GM18861 (cell line): ENCODE data around the gene TUFT1.

ENCODE experiments used
- ATAC-seq: cut with Tn5 transposase; IDR thresholded peaks from one replicate; pipeline ENCODE4 v1.9.1; 2021; ENCODE audit not compliant: unreplicated experiment

The TUFT1 gene, protein sequence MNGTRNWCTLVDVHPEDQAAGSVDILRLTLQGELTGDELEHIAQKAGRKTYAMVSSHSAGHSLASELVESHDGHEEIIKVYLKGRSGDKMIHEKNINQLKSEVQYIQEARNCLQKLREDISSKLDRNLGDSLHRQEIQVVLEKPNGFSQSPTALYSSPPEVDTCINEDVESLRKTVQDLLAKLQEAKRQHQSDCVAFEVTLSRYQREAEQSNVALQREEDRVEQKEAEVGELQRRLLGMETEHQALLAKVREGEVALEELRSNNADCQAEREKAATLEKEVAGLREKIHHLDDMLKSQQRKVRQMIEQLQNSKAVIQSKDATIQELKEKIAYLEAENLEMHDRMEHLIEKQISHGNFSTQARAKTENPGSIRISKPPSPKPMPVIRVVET

DNA sequence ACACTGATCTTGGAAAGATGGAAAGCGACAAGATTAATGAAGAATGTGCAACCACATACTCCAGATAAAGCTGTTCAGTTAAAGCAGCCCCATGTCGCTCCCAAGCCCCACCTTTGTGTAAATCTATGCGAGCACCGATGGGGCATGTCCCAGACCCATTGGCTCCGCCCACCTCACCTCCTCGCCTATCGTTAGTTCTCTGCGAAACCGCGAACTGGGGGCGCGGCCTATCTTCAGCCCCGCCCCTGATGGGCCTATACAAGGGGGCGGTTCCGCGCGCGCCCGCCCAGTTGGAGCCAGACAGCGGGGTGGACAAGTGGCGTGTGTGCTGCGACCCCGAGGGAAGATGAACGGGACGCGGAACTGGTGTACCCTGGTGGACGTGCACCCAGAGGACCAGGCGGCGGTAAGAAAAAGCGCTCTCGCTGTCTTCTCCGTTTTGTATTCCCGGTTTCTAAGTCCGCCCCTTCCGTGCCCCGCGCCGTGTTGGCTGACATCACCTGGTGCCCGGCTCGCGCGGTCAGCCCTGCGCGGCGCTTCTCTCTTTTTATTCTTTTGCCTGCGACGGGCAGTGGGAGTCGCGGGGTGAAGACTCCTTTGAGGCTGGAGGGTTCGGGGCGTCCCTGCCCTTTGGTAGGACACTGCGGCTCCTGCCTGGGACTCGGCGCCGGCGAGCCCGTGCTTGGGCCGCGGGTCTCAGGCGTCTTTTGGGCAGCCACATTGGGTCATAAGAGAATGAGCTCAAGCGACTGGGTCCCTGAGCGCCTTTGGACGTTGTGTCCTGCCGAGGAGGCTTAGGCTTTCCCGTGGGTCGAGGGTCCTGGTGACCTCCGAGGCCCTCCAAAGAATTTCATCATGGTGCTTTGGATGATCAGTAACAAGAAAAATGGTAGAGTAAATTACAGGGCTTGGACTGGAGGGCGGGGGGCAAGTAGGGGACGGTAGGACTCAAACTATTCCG lies at the start of gene TUFT1:
TUFT1 (plus strand) TSS at position 289 of the 961 bp plus-strand sequence; CDS start at position 347, 58 bp downstream.
- ATAC-seq: peak; percentile 84

DNA sequence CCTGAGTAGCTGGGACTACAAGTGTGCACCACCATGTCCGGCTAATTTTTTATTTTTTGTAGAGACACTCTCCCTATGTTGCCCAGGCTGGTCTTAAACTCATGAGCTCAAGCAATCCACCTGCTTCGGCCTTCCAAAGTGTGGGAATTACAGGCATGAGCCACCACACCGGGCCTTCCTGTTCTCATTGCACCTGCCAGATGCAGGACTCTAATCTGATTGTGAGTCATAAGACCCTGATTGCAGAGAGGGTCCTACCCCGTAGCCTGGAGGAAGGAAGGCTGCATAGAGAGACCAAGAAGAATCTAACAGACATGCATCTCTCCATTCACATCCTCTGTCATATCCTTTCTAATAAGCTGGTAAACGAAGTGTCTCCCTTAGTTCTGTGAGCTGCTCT lies 48.5 kb upstream of the TUFT1 start:
- no peak for ATAC-seq

DNA sequence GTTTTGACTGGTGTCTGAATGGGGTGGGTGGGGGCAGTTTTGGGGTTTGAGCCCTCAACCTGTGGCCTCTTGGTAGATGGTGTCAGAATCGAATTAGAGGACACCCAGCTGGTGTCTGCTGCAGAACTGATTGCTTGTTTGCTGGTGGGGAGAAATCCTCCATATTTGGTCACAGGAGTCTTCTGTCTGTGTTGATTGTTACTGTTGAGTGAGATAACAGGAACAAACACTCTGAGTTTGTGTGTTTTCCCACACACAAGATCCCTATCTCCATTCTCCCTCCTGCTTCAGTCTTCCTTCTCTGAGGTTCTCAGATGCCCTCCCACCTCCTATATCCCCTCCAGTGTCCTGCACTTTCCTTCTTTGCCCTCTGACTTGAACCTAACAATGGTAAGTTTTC lies 48.0 kb upstream of the TUFT1 start:
- no peak for ATAC-seq

DNA sequence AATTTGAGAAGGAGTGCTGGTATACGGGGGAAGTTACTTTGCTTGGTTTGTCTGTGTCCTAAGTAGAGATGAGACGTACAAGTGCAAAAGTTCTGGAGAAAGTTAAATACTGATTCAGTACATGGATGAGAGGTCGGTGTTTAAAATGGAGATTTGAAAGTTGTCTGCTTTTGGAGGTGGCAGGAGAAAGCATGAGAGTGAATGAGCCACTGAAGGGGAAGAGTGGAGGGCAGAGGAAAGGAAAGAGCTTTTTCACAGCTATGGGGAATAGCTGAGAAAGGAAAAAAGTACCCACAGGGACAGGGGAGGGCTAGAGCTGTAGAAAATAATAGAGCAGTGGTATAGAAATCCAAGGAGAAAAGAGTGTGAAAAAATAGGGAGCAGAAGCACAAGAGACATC lies 47.1 kb upstream of the TUFT1 start:
- ATAC-seq: no peak

DNA sequence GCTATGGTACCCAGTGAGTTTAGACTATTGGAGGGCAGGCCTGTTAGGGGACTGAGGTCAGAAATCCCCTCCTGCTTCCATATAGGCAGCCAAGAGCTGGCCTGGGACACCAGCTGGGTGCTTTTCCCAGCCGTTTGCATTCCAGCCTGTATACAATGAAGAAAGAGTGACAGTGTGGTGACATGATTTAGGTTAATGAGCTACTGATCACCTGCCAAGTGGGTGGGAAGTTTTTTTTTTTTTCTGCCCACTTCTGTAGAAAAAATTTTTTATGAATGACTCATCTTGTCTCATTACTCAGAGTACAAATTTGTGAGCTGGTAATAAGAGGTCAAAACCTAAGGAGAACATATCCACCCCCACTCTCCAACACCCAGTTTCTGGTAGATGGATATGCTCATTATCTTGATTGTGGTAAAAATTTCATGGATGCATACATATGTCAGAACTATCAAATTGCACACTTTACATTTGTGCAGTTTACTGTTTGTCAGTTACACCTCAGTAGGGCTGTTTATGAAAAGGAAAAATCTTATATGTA lies 45.3 kb upstream of the TUFT1 start:
- peak; percentile 56 for ATAC-seq

DNA sequence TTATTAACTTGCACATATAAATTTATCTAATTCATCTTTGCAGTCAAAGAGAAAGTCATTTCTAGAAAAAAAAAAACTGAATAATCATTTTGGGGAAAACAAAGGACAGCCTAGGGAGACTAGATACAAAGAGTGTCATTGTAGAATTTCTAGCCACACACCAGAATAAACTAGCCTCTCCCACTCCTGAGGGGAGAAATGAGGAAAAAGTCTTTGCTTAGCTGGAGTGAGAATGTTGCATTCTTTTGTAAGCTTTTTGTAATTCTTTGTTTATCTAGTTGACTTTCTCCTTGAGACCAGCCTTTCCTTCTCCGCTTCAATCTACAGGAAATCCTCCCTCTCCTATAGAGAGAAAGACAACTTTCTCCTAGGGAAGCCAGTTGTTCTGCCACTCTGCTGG lies 44.8 kb upstream of the TUFT1 start:
- no peak for ATAC-seq

DNA sequence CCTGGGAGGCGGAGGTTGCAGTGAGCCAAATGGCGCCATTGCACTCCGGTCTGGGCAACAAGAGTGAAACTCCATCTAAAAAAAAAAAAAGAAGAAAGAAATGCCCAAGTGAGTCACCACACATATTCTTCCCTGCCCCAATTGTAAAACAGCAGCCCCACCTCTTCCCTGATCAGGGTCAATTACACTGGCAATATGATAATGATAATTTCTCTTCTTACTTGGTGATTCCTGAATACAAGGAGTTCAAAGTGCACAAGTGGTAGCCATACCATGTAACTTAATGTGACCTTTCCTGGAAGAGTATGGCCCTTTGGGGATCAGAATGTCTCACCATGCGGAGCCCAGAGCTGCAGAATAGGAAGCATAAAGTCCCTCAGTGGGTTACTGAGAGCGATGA lies 40.7 kb upstream of the TUFT1 start:
- no peak for ATAC-seq

DNA sequence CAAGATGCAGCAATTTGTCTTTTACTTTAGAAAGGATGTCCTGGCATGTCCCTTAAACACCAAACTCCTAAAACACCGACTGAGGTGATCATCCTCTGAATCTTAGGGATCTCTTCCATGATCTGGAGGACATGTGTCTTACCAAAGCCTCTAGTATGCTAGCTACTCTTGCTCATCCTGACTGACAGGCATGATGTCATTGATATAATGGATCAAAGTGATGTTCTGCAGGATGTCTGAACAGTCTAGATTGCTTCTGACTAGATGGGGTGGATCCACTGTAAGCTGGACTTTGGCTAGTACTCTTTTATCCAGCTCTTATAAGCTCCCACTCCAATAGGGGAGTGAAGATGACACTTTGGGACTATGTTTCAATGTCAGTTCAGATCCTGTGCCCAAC lies 40.2 kb upstream of the TUFT1 start:
- no peak for ATAC-seq

DNA sequence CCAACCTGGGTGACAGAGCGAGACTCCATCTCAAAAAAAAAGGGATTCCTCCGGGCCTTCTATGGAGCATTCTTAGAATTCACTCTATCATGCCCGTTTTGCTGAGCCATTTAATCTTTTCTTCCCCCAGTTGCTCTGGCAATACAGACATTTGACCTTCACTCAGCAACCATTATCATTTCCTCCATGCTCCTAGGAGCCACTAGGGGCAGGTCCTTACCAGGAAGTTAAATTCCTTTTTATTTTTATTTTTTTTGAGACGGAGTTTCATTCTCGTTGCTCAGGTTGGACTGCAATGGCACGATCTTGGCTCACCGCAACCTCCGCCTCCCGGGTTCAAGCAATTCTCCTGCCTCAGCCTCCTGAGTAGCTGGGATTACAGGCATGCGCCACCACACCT lies 38.6 kb upstream of the TUFT1 start:
- no peak for ATAC-seq

DNA sequence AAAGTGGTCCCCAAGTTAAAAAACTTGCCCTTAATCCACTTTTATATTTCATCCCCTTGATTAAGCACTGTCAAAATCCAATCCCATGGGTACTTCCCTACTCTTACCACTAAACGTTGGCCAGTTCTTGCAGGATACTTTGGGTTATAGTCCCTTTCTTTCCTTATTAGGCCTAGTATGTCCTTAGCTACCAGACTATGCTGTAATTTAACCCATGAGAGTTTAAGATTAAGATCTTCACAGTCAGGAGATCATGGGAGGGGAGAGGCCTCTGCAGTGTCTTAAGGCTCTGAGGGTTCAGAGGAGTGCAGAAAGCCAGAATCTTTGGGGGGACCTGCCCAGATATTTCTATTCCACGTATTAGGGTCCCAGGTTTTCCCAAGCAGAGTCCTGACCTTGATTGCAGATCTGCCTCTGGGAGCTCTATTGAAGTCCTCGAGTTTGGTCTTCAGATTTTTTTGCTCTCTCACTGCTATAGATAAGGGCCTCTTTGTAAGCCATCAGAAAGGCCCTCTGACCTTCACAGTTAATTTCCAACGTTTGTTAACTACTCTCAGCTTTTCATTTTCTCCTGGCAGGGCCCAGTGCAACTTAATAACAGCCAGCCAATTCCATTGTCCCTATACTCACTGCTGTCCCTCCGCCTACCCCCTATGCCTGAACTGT lies 37.9 kb upstream of the TUFT1 start:
- no peak for ATAC-seq

DNA sequence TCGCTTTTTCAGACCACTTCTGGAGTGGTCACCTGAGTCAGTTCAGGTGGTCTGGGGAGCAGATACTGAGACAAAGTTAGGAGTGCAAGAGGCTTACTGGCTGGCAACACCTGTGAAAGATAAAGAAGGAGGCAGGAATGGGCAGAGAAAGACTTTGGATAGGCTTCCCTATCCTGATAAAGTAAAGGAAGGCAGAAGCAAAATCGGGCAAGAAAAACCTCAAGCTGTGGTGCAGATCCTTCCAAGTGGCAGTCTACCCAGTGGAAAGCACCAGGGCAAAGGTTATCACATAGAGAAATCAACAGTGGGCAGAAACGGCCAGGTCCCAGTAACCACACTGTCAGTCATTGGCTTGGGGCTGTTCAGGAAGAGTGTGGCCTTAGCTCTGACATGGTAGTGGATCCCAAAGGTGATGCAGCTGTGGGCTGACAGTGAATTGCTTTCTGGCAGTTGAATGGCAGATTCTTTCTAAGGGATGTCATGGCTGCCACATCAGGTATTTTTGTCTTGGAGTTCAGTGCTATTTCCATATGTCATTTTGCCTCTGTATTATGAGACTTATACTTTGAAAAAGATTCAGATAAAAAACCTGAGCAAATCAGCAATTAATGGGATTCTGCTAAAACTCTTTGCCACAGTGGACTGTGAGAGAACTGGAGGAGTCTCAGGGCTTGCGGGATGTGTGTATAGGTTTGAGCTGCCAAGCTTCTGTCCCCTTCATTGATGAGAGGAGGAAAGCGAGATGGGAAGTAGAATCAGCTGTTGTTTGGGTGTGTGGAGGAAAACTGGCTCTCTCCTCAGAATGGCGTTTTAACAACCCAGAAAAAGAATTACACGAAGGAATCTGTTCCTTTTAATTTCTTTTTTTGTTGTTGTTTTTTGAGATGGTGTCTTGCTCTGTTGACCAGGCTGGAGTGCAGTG lies 37.0 kb upstream of the TUFT1 start:
- no peak for ATAC-seq

DNA sequence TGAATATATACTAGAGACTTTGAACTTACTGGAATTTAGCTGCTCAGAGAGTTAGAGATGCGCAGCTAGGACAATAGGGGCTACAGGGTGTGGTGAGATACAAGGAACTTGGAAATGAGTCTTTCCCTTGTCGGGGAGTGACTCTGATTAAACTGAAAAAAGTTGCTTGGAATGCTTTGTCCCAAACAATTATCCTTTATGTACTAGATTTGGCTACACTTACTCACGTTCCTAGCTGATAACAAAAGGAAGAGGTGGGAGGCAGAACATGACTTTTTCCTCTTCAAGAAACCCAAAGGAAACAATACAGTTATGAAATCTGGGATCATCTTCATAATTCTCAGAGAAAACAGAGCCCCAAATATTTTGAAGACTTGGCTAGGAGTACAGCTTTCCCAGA lies 35.9 kb upstream of the TUFT1 start:
- ATAC-seq: no peak

DNA sequence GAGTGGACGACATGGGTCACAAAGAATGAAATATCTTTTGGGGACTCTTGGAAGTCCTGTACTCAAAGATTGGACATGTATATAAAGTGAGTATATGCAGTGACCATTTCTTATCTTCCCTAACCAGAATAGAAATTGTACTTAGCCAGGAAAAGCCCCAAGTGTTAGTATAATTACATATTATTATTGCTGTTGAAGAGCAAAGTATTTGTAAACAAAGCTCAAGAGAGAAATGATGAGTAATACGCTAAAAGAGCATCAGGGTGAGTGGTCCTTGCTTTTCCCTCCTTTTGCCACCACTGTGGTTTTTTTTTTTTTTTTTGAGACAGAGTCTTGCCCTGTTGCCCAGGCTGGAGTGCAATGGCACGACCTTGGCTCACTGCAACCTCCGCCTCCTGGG lies 35.4 kb upstream of the TUFT1 start:
- no peak for ATAC-seq

DNA sequence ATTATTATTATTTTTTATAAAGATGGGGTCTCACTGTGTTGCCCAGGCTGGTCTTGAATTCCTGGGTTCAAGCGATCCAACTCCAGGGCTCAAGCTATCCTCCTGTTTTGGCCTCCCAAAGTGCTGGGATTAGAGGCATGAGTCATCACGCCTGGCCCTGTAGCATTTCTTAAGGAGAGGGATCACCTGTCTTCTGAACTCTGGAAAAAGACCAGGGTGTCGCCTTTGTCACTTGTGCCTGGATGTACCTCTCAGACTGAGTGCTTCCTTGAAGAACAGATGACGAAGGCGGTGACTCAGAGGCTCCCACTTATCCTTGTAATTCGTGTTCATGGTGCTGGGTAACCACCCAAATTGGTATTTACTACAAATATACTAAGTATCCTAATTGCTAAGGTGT lies 31.3 kb upstream of the TUFT1 start:
- no peak for ATAC-seq

DNA sequence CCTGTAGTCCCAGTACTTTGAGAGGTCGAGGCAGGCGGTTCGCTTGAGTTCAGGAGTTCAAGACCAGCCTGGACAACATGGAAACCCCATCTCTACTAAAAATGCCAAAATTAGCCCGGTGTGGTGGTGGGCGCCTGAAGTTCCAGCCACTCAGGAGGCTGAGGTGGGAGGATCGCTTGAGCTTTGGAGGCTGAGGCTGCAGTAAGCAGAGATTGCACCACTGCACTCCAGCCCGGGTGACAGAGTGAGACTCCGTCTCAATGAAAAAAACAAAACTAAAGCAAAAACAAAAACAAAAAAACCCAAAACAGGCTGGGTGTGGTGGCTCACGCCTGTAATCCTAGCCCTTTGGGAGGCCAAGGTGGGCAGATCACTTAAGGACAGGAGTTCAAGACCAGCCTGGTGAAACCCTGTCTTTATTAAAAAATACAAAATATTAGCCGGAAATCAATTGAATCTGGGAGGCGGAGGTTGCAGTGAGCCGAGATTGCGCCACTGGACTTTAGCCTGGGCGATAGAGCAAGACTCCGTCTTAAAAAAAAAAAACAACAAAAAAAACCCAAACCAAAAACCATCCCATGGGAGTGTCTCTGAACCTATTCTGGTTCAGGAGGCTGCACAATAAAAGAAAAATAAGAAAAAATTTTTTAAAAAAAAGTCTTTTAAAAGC lies 30.6 kb upstream of the TUFT1 start:
- no peak for ATAC-seq

DNA sequence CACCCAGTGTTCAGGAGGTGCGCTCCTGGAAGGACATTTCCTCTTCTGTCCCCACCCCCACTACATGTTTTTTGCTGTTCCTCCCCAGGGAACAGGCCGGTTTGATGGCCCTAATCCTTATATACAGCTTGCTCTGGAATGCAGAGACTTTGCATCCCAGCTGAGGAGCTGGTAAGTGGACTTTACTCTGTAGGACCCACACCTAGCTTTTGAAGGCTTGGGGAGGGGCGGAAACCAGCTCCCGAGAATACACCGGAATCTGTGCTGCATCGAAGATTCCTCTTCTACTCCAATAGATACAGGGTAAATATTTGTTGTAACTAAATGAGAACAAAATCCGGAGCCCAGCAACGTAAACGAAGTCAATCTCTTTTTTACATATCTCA lies 30.1 kb upstream of the TUFT1 start:
- no peak for ATAC-seq

DNA sequence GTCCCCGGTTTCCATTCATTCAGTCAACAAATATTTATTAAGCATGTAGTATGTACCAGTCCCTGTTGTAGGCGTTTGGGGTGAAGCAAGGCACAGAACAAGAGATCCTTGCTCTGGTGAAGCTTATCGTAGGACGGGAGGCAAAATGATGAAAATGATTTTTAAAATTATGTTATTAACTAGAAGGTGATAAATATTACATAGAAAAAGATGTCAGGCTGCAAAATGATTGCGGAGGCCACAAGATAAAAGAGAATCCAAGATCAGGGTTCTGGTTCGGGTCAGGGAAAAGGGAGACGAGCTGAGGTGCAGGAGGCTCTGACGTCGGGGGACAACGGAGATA lies 29.5 kb upstream of the TUFT1 start:
- ATAC-seq: no peak

DNA sequence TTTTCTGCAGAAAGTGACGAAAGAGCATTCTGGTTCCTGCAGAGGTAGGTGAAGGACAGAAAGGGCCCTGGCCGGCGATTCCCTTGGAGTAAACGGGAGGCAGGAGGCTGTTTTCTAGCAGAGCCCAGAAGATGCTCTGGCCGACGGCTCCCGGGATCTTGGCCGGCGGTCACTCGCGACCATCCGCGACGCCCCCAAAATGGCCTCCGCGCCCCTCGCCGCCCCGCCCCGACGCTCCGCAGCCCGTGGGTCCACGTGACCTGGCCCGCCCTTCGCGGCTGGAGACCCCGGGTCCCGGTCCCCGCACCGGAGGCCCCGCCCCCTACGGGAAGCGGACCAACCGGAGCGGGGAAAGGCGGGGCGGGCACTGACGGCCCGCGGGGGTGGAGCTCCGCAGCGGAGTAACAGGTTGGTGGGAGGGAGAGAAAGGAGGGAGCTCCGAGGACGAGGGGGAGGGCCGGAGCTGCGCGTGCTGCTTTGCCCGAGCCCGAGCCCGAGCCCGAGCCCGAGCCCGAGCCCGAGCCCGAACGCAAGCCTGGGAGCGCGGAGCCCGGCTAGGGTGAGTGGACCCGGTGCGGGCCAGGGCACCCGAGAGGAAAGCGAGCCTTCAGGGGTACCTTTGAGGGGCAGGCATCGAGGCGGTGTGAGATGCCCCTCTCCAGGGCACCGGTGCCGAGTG lies 29.0 kb upstream of the TUFT1 start, which contains the start of gene CGN:
CGN (plus strand) TSS at position 431 of the 679 bp plus-strand sequence. CDS start 7,133 bp downstream, outside the sequence.
- ATAC-seq: peak; percentile 72

DNA sequence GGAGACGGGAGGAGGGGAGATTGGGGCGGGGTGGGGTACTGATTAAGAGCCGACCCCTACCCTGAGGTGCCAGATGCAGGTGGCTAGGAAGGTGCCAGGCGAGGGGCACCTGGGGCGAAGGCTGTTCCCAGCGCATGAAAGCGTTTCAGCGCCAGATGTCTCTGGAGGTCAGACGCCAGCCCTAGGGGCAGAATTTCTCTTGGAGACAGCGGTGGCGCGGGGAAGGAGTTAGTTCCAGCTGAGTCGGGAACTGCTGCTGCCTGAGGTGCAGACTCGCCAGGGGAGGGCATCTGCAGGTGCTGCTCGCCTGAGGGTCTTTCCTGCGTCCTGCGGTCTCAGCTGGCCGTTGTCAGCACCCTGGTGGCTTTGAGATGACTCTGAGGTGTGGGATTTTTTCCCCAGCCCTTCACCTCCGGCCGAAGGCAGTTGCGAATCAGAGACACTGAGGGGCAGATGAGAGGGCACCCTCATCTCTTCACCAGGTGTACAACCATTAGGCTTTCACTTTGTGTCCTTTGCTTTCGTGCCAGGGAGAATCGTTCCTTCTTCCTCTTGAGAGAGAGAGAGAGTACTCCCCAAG lies 28.4 kb upstream of the TUFT1 start:
- ATAC-seq: no peak
